Tibial nerve (tissue), 4 donors: Measurements from ENCODE around the gene LPCAT3. TPM values are rescaled to one million over a fixed set of nuclear protein-coding genes. Genes with fewer than 3 reads are reported as not detected.

ENCODE experiments used
- DNase-seq, 2 donors: peaks; one replicate each; pipeline ENCODE4 v3.0.0-alpha.2; 2019; ENCODE audit warnings: low spot score in 2 of 2
- H3K27ac ChIP-seq, 4 donors: fragments of 200-600 bp; sonication (generic) in 3 of 4; one replicate each; pipeline ENCODE4 v1.5.1; 2017 to 2019; ENCODE audit warnings: mild to moderate bottlenecking in 1 of 4
- H3K27me3 ChIP-seq, 2 donors: fragments of 200-600 bp; sonication (generic) in 1 of 2; one replicate each; pipeline versions ENCODE4 v1.5.1 to v1.6.0; 2017 to 2019
- H3K36me3 ChIP-seq, 3 donors: fragments of 200-600 bp; sonication (generic); one replicate each; pipeline ENCODE4 v1.5.1; 2018 to 2019
- H3K4me1 ChIP-seq, 4 donors: fragments of 200-600 bp; sonication (generic) in 3 of 4; one replicate each; pipeline ENCODE4 v1.5.1; 2017 to 2019
- H3K4me3 ChIP-seq, 4 donors: fragments of 200-600 bp; sonication (generic) in 3 of 4; one replicate each; pipeline ENCODE4 v1.5.1; 2017 to 2019; ENCODE audit warnings: mild to moderate bottlenecking in 1 of 4, moderate library complexity in 1 of 4
- H3K9me3 ChIP-seq, 4 donors: fragments of 200-600 bp; sonication (generic) in 3 of 4; one replicate each; pipeline ENCODE4 v1.5.1; 2017 to 2019
- CTCF ChIP-seq, 5 experiments: fragments of 200-600 bp in 3 of 5; fragments of 450-650 bp in 2 of 5; sonication (generic) in 3 of 5; IDR thresholded peaks; one replicate each; pipeline ENCODE4 v1.5.1; 2016 to 2019; ENCODE audit warnings: antibody characterized with exemption in 5 of 5, mild to moderate bottlenecking in 3 of 5, moderate library complexity in 2 of 5
- EP300 ChIP-seq, 2 donors: sonication (generic); formaldehyde crosslinking; IDR thresholded peaks; one replicate each; pipeline ENCODE4 v1.6.1; 2017; ENCODE audit warnings: antibody characterized with exemption in 2 of 2, mild to moderate bottlenecking in 1 of 2
- POLR2A ChIP-seq, 2 donors: fragments of 450-650 bp; IDR thresholded peaks; one replicate each; pipeline ENCODE4 v1.6.1; 2017; ENCODE audit warnings: antibody characterized with exemption in 2 of 2, mild to moderate bottlenecking in 2 of 2, moderate library complexity in 2 of 2
- WGBS, 2 donors: methylation state at CpG; one replicate each; pipeline ENCODE4 v1.1.5; 2018; 5-methylcytosine and 5-hydroxymethylcytosine counted together
- total RNA-seq, 4 donors: library from RNA; depleted of rRNA; stranded (reverse); fragments of >200 nt; gene quantifications; one replicate each; pipeline ENCODE4 v1.1.0, GENCODE V29; 2016

The LPCAT3 gene
- total RNA-seq, 4 donors from 2014 or later, result 19.7 to 29.7 (median 23.8) TPM

GRCh38 chr12:7004287-7004803, 13.9 kb downstream of the LPCAT3 start:
- H3K27ac ChIP-seq, result no peak overlapping the region
- TF ChIP-seq EP300 (IDR thresholded peaks at IDR 0.05) (no peak), CTCF (IDR thresholded peaks at IDR 0.05) (no peak), POLR2A (IDR thresholded peaks at IDR 0.05) (no peak)
- H3K36me3 ChIP-seq, result peaks cover 0 to 29% (median 0%) of the 10 kb centered on the region in 3 donors
- no peak overlapping the region for H3K4me3 ChIP-seq
- no peak for DNase-seq
- WGBS, 2 donors, result 92 to 94% methylated on average over 2 of the region's 2 CpGs
- no peaks in the 10 kb centered on the region for H3K4me1 ChIP-seq
- H3K9me3 ChIP-seq, result no peaks in the 10 kb centered on the region
- no peaks in the 10 kb centered on the region for H3K27me3 ChIP-seq

GRCh38 chr12:7001921-7002591, 16.2 kb downstream of the LPCAT3 start:
- TF ChIP-seq POLR2A (IDR thresholded peaks at IDR 0.05) (no peak), CTCF (IDR thresholded peaks at IDR 0.05) (no peak), EP300 (IDR thresholded peaks at IDR 0.05) (no peak)
- H3K9me3 ChIP-seq, result no peaks in the 10 kb centered on the region
- WGBS, 2 donors, result 81 to 85% methylated on average over 7 of the region's 7 CpGs

GRCh38 chr12:6998715-6999451, 19.4 kb downstream of the LPCAT3 start:
- TF ChIP-seq CTCF (IDR thresholded peaks at IDR 0.05), result no peak
- TF ChIP-seq POLR2A (IDR thresholded peaks at IDR 0.05), result no peak
- no peak for TF ChIP-seq EP300 (IDR thresholded peaks at IDR 0.05)
- no peak for DNase-seq
- no peak overlapping the region for H3K27ac ChIP-seq
- no peaks in the 10 kb centered on the region for H3K9me3 ChIP-seq
- H3K36me3 ChIP-seq, result peaks cover 0 to 52% (median 4%) of the 10 kb centered on the region in 3 donors
- no peaks in the 10 kb centered on the region for H3K27me3 ChIP-seq
- H3K4me1 ChIP-seq, result no peaks in the 10 kb centered on the region
- H3K4me3 ChIP-seq, result no peak overlapping the region

More at GRCh38 chr12:7001921-7002591, 16.2 kb downstream of the LPCAT3 start:
- no peaks in the 10 kb centered on the region for H3K27me3 ChIP-seq
- peaks cover 0 to 41% (median 4%) of the 10 kb centered on the region in 3 donors for H3K36me3 ChIP-seq
- H3K4me3 ChIP-seq, result no peak overlapping the region
- no peak for DNase-seq
- no peak overlapping the region for H3K27ac ChIP-seq
- no peaks in the 10 kb centered on the region for H3K4me1 ChIP-seq

GRCh38 chr12:6996040-6996441, 22.2 kb downstream of the LPCAT3 start:
- peaks cover 0 to 51% (median 4%) of the 10 kb centered on the region in 3 donors for H3K36me3 ChIP-seq
- H3K27me3 ChIP-seq, result no peaks in the 10 kb centered on the region
- 59 to 66% methylated on average over 2 of the region's 2 CpGs for WGBS, 2 donors
- H3K4me3 ChIP-seq, result no peak overlapping the region
- TF ChIP-seq POLR2A (IDR thresholded peaks at IDR 0.05), result no peak
- no peak for TF ChIP-seq EP300 (IDR thresholded peaks at IDR 0.05)
- TF ChIP-seq CTCF (IDR thresholded peaks at IDR 0.05), result no peak
- no peaks in the 10 kb centered on the region for H3K4me1 ChIP-seq
- no peaks in the 10 kb centered on the region for H3K9me3 ChIP-seq
- no peak for DNase-seq
- H3K27ac ChIP-seq, result no peak overlapping the region
